Gastroesophageal sphincter (tissue), 2 donors: Measurements from ENCODE around the gene UBR2.

Source experiments
- EP300 ChIP-seq: sonication (generic); formaldehyde crosslinking; IDR thresholded peaks from one replicate; pipeline ENCODE4 v1.6.1; 2017; ENCODE audit warnings: antibody characterized with exemption, mild to moderate bottlenecking
- POLR2A ChIP-seq, 2 donors: fragments of 450-650 bp; IDR thresholded peaks; one replicate each; pipeline ENCODE4 v1.6.1; 2017; ENCODE audit warnings: antibody characterized with exemption in 2 of 2, mild to moderate bottlenecking in 2 of 2, moderate library complexity in 1 of 2
- POLR2AphosphoS5 ChIP-seq: sonication (generic); formaldehyde crosslinking; IDR thresholded peaks from one replicate; pipeline ENCODE4 v1.6.1; 2017; ENCODE audit warnings: antibody characterized with exemption

DNA sequence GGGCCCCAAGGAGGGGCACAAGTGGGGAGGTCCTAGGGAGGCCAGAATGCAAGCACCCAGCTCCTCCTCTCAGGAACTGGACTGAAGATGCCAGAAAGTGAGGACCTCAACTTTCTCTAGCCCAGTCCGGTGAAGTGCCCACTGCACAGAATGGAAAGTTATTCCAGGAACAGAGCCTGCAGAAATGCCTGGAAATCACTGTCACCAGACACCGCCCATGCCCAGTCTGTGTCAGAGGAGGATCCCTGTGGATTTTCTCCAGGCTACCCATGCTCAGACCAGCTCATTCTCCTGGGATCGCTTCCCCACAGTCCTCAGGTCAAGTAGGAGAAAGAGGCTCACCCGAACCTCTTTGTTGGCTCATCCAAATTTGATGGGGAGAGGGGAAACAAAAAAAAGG, 152.0 kb downstream of the UBR2 start:
- TF ChIP-seq EP300 (no peak), POLR2AphosphoS5 (no peak), POLR2A (IDR thresholded peaks at IDR 0.05) (no peak)
